Erythroblast (primary cell): ENCODE results near the gene LYZL4.

Experiments
- GATA1 ChIP-seq: IDR thresholded peaks from 2 replicates; pipeline ENCODE4 v1.6.1; 2011; ENCODE audit warnings: low read depth, mild to moderate bottlenecking, control low read depth, low read length, moderate library complexity
- POLR2A ChIP-seq: IDR thresholded peaks from 2 replicates; pipeline ENCODE4 v1.6.1; 2011; ENCODE audit warnings: mild to moderate bottlenecking, low read length

DNA sequence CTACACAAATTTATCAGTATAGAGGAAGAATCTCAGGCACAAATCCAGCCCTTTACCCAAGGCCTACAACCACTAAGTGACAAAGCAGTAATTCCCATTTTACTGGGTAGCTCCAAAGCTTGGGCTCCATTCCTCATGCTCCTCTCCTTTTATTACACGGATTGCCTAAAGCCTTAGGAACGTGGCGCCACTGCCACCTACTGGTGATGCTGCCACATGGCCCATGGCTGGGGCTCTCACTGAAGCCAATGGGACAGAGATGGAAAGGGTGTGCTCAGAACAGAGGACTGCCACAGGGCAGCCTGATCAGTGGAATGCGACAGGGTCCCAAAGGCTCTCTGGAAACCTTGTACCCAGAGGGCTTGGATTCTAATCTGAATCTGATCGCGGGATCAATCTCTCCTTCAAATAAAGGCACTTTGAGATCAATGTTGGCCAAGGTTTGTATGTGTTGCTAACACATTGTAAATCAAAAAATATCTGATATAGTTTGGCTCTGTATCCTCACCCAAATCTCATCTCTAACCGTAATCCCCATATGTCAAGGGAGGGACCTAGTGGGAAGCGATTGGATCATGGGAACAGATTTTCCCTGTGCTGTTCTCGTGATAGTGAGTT lies 33.5 kb upstream of the LYZL4 start:
- TF ChIP-seq POLR2A: no peak
- TF ChIP-seq GATA1: no peak
